Measurements from ENCODE around the gene FETUB.

The FETUB gene

GRCh38 chr3:186605561-186606545 is 34.3 kb upstream of the FETUB start:
- no peak for TF ChIP-seq CTCF (IDR thresholded peaks at IDR 0.05)
- no peak for TF ChIP-seq ZFX (IDR thresholded peaks at IDR 0.05; ENCODE audit: borderline replicate concordance)
- H3K27ac ChIP-seq: no peak overlapping the region

GRCh38 chr3:186608624-186609215 is 31.5 kb upstream of the FETUB start:
- TF ChIP-seq ZFX (IDR thresholded peaks at IDR 0.05; ENCODE audit: borderline replicate concordance) (no peak), CTCF (IDR thresholded peaks at IDR 0.05) (no peak)
- H3K27ac ChIP-seq: no peak overlapping the region

- H3K27ac ChIP-seq: no peak overlapping the region
- TF ChIP-seq CTCF (IDR thresholded peaks at IDR 0.05): peak; percentile 57
- no peak for TF ChIP-seq ZFX (IDR thresholded peaks at IDR 0.05; ENCODE audit: borderline replicate concordance)
These were observed 30.8 kb upstream of the FETUB start for GRCh38 chr3:186609247-186609868.

- H3K27ac ChIP-seq: no peak overlapping the region
- no peak for TF ChIP-seq ZFX (IDR thresholded peaks at IDR 0.05; ENCODE audit: borderline replicate concordance)
- no peak for TF ChIP-seq CTCF (IDR thresholded peaks at IDR 0.05)
These were observed 28.1 kb upstream of the FETUB start for GRCh38 chr3:186612065-186612464.

- TF ChIP-seq CTCF (IDR thresholded peaks at IDR 0.05) (no peak), ZFX (IDR thresholded peaks at IDR 0.05; ENCODE audit: borderline replicate concordance) (no peak)
- H3K27ac ChIP-seq: no peak within 1 kb of the TSS
These were observed 27.2 kb upstream of the FETUB start, which contains the start of gene AHSG for GRCh38 chr3:186612721-186613636. AHSG (plus strand) TSS chr3:186613060; CDS start chr3:186613142, 82 bp downstream.

GRCh38 chr3:186613637-186614265 is 26.4 kb upstream of the FETUB start:
- TF ChIP-seq ZFX (IDR thresholded peaks at IDR 0.05; ENCODE audit: borderline replicate concordance) (no peak), CTCF (IDR thresholded peaks at IDR 0.05) (no peak)
- H3K27ac ChIP-seq: no peak overlapping the region
